HG03442 (cell line): ENCODE measurements around the gene BLCAP.
"Not testable (repeated sequence)": the region's sequence is repeated elsewhere in the genome, so short reads cannot be mapped to it uniquely, and the experiment has no call there.

ENCODE experiments used
- ATAC-seq: cut with Tn5 transposase; IDR thresholded peaks from one replicate; pipeline ENCODE4 v1.9.1; 2021; ENCODE audit warnings: mild to moderate bottlenecking, moderate library complexity; ENCODE audit not compliant: unreplicated experiment

Gene BLCAP

DNA sequence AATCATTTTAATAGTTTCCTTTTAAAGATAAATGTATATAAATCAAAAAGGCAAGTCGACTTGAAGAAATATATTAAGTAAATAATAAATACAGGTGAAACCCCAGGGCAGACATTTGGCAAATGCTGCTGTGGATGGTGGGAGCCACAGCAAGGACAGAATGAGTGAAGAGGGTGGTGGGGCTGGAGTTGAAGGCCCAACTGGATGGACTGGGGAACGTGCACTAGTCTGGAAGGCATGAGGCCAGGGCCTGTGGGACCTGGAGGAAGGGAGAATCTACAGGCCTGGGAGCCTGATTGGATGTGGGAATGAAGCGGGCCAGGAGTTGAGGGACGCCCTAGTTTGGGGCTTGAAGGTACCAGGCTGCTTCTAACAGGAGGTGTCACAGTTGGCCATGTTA, 30.6 kb upstream of the BLCAP start:
- no peak for ATAC-seq

DNA sequence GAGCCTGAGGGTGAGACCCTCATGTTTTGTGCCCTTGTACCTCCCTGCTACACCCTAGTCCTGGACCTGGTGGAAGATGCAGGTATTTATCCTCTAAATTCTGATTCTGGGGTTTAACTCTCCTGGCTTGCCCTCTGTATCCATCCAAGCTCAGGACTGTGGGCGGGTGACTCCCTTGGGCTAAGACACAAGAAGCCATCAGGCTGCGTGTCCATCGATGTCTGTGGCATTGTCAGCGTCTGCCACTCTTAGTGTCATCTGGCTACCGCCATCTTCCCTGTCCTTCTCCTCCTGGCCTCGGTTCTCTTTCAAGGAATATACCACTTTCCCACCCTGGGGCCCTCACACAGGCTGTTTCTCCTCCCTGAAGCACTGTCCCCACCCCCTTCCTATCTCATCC, 28.9 kb upstream of the BLCAP start:
- ATAC-seq: no peak

DNA sequence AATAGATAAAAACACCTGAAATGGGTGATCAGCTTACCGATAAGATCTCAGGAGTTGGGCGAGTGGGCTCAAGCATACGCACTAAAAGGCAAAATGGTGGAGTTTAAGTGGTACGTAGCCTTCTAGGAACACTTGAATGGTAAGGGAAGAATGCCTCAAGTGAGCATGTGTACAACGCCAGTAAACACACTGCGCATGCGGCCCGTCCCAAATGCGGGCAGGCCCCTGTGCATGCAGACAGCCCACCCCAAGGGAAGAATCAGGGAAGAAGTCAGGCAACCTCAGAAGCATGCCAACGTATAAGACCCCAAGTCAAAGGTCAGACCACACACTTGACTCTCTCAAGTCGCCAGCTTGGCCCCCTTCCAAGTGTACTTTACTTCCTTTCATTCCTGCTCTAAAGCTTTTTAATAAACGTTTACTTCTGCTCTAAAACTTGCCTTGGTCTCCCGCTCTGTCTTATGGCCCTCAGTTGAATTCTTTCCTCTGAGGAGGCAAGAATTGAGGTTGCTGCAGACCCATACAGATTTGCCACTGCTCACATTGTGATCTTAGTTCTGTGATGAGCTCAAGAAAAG, 27.1 kb upstream of the BLCAP start:
- not testable (repeated sequence) for ATAC-seq

DNA sequence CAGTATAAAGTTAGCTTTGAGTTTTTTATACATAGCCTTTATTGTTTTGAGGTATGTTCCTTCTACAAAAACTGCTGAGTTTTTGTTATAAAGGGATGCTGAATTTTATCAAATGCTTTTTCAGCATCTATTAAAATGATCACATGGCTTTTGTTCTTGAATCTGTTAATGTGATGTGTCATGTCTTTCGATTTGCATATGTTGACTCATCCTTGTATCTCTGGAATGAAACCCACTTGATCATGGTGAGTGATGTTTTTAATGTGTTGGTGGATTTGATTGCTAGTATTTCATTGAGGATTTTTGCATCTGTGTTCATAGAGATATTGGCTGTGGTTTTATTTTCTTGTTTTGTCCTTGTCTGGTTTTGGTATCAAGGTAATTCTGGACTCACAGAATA, 24.7 kb upstream of the BLCAP start:
- no peak for ATAC-seq

DNA sequence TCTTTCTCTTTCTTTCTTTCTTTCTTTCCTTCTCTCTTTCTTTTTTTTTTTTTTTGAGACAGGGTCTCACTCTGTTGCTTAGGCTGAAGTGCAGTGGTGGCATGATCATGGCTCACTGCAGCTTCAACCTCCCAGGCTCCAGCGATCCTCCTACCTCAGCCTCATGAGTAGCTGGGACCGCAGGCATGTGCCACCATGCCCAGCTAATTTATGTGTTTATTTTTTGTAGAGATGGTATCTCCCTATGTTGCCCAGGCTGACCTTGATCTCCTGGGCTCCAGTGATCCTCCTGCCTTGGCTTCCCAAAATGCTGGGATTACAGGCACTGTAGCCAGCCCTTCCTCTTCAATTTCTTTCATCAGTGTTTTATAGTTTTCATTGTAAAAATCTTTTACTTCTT, 24.0 kb upstream of the BLCAP start:
- ATAC-seq: not testable (repeated sequence)

DNA sequence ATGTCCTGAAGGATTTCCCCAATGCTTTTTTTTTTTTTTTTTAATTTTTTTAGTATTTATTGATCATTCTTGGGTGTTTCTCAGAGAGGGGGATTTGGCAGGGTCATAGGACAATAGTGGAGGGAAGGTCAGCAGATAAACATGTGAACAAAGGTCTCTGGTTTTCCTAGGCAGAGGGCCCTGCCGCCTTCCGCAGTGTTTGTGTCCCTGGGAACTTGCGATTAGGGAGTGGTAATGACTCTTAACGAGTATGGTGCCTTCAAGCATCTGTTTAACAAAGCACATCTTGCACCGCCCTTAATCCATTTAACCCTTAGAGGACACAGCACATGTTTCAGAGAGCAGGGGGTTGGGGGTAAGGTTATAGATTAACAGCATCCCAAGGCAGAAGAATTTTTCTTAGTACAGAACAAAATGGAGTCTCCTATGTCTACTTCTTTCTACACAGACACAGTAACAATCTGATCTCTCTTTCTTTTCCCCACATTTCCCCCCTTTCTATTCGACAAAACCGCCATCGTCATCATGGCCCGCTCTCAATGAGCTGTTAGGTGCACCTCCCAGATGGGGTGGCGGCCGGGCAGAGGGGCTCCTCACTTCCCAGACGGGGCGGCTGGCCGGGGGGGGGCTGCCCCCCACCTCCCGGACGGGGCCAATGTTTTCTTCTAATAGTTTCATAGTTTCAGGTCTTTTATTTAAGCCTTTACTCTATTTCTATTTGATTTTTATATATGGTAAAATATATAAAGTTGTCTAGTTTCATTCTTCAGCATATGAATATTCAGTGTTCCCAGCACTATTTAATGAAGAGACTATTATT, 22.6 kb upstream of the BLCAP start:
- ATAC-seq: not testable (repeated sequence)

DNA sequence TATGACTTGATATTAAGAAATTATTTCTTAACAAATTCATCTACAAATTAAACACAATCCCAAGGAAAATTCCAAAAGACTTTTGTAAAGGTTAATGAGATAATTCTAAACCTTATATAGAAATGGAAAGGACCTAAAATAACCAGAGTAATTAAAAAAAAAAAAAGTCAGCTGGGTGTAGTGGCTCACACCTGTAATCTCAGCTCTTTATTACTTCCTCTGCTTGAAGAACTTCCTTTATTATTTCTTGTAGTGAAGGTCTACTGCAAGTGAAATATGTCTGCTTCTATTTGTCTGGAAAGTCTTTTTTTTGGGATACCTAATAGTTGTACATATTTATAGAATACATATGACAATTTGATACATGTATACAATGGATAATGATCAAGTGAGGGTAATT, 20.2 kb upstream of the BLCAP start:
- ATAC-seq: no peak

DNA sequence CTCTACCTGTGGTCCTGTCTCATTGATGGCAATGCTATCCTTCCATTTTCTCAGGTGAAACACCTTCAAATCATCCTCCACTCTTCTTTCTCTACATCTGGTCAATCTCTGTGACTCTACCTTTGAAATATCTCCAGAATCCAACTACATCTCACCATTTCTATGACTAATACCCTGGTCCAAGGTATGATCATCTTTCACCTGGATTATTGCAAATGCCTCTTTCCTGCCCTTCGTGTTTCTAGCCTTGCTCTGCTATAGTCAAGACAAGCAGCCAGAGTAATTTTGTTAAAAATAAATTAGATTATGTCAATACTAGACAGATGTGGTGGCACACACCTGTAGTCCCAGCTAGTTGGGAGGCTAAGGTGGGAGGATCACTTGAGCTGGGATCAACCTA, 17.8 kb upstream of the BLCAP start:
- no peak for ATAC-seq

DNA sequence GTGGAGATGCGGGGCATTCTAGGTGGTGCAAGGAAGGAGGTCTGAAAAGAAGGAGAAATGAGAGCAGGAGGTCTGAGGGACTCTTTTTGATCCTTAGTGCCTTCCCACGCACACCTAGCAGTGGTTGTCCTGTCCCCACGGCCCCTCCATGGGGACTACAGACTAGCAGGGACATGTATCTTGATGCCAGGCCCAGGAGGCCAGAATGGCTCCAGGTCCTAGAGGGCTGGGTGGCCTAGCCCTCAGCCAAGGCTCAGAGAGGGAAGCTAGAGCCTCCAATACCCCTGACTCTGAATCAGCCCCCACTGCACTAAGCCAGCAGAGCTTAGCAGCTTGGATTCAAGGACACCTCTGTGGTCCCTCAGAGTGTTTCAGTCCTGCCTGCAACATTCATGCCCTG, 16.7 kb upstream of the BLCAP start:
- no peak for ATAC-seq

DNA sequence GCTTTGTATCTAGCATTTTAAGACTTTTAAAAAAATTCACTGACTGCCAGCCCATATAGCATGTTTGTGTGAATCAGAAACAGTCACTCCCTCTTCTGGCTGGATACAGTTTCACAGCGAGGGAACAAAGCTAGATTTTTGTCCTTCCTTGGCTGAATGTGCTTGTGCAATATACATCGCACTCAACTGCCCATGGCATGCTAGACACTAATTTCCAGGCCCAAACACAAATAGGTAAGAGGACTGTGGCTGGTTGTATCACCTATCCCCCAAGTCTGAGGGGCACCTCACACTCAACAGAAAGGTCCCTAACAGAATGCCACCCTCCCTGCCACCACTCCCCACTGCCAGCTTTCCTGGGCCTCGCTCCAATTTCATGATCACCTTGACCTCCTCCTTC, 16.2 kb upstream of the BLCAP start:
- no peak for ATAC-seq

DNA sequence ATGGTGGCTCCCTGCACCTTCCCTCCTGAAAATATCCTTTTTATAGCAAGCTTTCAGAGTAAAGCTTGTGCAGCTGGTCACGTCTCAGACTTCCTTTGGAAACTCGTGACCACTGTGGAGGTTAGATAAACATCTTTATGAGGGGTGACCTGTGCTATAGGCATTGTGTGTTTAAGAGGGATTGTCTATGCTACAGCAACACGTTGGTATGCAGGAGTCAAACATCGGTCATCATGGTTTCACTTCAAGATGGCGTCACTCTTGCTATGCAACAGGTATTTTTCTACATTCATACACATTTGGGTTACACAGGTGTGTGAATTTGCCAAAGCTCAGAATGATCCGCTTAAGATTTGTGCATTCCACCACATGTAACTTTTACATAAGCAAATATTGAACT, 14.6 kb upstream of the BLCAP start:
- no peak for ATAC-seq

DNA sequence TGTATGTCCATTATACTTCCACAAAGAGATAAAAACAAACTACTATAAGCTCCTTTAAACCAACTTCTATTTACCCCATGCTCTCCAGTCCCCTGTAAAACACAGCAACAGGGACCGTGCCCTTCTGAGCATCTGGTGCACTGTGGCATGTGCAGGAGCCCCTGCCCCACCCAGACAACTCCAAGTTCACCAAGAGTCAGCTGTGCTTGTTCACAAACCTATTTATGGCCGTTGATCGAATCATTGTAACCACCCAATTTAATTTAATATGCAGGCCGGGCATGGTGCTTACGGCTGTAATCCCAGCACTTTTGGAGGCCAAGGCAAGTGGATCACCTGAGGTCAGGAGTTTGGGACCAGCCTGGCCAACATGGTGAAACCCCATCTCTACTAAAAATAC, 13.7 kb upstream of the BLCAP start:
- ATAC-seq: no peak

DNA sequence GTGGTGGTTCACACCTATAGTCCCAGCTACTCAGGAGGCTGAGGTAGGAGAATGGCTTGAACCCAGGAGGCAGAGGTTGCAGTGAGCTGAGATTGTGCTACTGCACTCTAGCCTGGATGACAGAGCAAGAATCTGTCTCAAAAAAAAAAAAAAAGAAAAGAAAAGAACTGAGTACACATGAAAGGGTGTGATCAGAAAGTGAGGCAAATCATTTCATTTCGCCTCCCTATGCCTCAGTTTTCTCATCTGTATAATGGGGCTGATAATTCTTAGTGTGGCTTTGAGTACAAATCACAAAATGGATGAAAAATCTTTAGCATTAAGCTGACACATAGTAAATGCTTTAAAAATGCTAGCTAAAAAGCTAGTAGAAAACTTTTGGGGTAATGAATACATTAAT, 13.2 kb upstream of the BLCAP start:
- not testable (repeated sequence) for ATAC-seq

DNA sequence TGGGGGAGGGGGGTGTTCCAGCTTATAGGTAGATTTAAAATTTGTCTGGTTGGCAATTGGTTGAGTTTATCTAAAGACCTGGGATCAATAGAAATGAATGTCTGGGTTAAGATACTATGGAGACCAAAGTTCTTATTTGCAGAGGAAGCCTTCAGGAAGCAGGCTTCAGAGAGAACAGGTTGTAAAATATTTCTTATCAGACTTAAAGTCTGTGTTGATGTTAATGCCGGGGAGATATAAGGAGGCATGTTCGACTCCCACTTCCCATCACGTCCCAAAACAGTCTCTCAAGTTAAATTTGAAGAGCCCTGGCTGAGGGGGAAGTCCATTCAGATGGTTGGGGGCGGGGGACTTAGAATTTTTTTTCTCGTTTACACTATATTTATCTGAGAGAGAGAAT, 12.3 kb upstream of the BLCAP start:
- ATAC-seq: no peak

DNA sequence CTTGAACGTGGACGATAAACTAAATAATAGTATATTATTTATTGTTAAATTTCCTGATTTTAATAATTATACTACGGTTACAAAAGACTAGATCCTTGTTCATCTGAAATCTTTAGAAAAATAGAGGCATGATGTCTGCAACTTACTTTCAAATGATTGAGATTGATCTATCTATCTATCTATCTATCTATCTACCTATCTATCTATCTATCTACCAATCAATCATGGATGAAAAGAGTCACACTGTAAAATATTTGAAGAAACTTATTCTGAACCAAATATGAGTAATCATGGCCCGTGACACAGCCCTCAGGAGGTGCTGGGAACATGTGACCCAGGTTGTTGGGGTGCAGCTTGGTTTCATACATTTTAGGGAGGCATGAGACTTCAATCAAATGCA, 11.7 kb upstream of the BLCAP start:
- no peak for ATAC-seq

DNA sequence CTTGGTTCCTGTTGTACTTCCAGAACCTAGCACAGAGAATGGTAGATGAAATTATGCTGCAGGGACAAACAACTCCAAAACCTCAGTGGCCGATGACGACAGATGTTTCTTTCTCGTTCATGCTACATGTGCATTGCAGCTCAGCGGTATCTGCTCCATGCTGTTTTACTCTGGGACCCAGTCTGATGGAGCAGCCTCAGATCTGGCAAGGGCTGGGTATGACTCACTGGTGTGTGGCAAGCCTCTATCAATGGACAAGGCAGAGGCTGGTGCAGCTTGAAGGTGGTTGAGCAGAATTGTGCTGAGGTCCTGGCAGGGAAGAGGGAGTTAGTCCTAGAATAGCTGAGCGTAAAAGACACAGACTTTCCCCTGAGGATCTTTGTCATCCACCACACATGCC, 10.3 kb upstream of the BLCAP start:
- ATAC-seq: no peak

DNA sequence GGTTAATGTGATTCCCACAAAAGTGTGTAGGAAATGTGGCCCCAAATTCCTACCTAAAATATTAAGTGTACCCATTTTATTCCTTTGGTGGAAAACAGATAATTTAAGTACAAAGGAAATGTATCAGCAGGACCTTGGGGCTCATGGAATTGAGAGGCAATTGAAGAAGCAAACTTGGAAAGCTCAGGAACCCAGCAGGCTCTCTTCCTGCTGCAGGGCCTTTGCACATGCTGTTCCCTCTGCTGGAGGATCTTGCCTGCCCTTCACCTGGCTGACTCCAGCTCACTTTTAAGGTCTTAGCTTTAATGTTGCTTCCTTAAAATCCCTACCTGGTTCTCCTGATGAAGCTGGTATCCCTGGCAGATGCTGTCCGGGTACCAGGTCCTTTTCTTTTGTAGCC, 9.8 kb upstream of the BLCAP start:
- no peak for ATAC-seq

DNA sequence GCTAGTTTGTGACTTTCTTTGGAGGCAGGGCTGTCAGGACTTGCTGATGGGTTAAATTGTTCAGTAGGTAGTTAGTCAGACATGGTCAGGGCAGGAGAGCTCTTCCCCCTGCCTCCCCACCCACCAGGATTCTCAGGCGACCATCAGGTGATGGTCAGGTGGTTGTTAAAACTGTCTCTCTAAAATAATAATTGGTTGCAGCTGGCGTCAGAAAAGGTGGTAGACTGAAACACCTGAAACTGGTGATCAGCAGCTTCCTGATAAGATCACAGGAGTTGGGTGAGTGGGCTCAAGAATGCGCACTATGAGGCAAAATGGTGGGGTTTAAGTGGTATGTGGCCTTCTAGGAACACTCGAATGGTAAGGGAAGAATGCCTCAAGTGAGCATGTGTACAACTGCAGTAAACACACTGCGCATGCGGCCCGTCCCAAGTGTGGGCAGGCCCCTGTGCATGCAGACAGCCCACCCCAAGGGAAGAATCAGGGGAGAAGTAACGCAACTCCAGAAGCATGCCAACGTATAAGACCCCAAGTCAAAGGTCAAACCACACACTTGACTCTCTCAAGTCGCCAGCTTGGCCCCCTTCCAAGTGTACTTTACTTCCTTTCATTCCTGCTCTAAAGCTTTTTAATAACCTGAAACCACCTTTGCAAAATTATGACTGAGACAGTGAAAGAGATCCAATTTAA, 7.9 kb upstream of the BLCAP start:
- no peak for ATAC-seq

DNA sequence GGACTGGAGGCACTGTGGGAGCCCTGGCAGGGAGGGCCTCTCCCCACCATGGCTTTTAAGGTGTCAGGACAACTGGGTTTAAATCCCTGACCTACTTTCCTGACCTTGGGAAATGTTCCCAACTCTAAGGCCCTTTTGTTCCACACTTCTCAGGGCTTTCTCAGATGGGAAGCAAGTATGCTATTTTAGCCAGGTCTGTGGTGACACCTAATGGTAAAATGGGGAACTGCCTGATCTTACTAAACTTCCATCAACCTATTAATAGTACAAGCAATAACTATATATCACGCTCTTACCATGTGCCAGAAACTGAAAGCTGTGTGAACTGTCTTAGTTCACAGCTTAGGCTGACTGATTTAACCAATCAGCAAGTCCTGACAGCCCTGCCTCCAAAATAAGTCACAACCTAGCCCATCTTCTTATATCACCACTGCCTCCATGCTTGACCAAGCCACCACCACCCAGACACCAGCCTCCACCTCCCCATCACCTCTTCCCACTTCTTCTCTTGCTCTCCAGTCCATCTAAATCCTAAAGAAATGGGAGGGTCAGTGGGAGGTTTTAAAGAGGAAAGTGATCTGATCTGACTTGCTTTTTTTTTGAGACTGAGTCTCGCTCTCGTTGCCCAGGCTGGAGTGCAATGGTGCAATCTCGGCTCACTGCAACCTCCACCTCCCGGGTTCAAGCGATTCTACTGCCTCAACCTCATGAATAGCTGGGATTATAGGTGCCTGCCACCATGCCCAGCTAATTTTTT, 6.9 kb upstream of the BLCAP start:
- ATAC-seq: peak; percentile 78

DNA sequence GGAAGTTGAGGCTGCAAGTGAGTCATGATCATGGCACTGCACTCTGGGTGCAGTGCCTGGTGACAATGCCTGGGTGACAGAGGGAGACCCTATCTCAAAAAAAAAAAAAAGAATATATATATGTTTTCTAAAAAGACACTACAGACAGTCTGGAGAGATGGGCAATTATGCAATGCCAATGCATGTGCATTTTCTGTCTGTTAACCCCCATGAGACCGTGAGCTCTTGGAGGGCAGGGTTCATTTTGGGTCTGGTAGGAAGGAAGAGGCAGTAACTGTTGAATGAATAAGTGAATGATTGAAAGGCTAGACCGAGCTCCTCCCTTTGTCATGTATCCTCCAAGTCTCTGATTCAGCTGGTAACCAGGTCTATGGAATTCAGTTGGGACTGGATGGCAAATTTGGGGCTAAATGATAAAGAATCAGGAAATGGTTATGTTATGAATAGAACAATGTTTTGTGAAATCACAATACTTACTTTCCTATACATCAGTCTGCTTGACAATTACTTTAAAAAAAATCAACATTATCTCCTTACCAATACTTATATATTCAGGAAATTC, 5.6 kb upstream of the BLCAP start:
- no peak for ATAC-seq

DNA sequence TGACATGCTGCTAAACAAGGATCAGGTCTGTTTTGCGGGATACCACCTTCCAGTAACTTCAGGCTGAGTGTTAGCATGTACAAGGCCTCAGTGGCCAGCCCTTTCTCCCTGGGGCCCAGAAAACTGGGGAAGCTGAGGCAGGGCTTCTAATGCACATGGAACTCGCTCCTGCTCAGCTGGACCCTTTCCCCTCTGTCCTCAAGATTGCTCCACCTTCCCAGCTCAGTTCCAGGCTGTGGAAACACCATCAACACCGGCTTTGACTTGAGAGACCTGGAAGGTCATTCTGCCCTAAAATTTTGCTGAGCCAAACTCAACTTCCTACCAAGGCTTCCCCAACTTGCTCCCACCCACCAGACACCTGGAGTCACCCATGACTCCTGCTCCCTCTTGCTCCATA, 4.2 kb upstream of the BLCAP start:
- no peak for ATAC-seq
